Testis (tissue), 2 donors: ENCODE results near the gene ZNF726.
"Not testable (repeated sequence)": the region's sequence is repeated elsewhere in the genome, so short reads cannot be mapped to it uniquely, and the experiment has no call there.

Experiments used
- CTCF ChIP-seq, 3 experiments: fragments of 450-650 bp in 2 of 3; fragments of 200-600 bp in 1 of 3; sonication (generic) in 1 of 3; IDR thresholded peaks; one replicate each; pipeline ENCODE4 v1.5.1; 2016 to 2019; ENCODE audit warnings: antibody characterized with exemption in 3 of 3, mild to moderate bottlenecking in 2 of 3, moderate library complexity in 1 of 3
- POLR2A ChIP-seq: fragments of 450-650 bp; IDR thresholded peaks from one replicate; pipeline ENCODE4 v1.6.1; 2017; ENCODE audit warnings: antibody characterized with exemption, mild to moderate bottlenecking, moderate library complexity

- not testable (repeated sequence) for TF ChIP-seq POLR2A; CTCF (IDR thresholded peaks at IDR 0.05)
Observed at GRCh38 chr19:23964334-23964733, 49.6 kb downstream of the ZNF726 start.
